Measurements from ENCODE around the gene MYCL.
A peak's percentile ranks its signal among the peaks of the same experiment; 100 is the strongest.
"Not testable (repeated sequence)": the region's sequence is repeated elsewhere in the genome, so short reads cannot be mapped to it uniquely, and the experiment has no call there.

MYCL gene

GRCh38 chr1:39917825-39918224, 16.1 kb upstream of the MYCL start:
- DNase-seq (ENCODE audit: low read depth in 2 of 2), result no peak

- DNase-seq (ENCODE audit: low read depth in 2 of 2), result no peak
These were observed 13.9 kb upstream of the MYCL start for GRCh38 chr1:39915499-39916129.

DNA sequence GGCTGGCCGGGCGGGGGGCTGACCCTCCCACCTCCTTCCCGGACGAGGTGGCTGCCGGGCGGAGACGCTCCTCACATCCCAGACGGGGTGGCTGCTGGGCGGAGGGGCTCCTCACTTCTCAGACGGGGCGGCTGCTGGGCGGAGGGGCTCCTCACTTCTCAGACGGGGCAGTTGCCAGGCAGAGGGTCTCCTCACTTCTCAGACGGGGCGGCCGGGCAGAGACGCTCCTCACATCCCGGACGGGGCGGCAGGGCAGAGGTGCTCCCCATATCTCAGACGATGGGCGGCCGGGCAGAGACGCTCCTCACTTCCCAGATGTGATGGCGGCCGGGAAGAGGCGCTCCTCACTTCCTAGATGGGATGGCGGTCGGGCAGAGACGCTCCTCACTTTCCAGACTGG, 11.4 kb upstream of the MYCL start:
- not testable (repeated sequence) for DNase-seq (ENCODE audit: low read depth in 2 of 2)

- no peak for DNase-seq (ENCODE audit: low read depth in 2 of 2)
These were observed 8.5 kb upstream of the MYCL start for GRCh38 chr1:39910263-39910662.

DNA sequence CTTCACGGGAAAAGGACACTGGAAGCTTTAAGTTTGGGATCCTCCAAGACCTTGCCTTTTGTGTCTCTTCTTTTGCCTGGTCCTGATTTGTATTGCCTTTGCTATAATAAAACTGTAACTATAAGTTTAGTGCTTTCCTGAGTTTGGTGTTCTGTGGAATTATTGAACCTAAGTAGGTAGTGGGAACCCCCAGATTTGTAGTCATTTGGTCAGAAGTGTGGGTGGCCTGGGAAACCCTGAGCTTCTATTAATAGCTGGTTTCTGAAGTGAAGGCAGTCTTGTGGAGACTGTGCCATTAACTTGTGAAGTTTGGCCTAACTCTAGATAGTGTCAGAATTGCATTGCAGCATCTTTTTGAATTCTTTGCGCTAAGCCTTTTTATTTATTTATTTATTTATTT, 6.8 kb upstream of the MYCL start:
- no peak for DNase-seq (ENCODE audit: low read depth in 2 of 2)

DNA sequence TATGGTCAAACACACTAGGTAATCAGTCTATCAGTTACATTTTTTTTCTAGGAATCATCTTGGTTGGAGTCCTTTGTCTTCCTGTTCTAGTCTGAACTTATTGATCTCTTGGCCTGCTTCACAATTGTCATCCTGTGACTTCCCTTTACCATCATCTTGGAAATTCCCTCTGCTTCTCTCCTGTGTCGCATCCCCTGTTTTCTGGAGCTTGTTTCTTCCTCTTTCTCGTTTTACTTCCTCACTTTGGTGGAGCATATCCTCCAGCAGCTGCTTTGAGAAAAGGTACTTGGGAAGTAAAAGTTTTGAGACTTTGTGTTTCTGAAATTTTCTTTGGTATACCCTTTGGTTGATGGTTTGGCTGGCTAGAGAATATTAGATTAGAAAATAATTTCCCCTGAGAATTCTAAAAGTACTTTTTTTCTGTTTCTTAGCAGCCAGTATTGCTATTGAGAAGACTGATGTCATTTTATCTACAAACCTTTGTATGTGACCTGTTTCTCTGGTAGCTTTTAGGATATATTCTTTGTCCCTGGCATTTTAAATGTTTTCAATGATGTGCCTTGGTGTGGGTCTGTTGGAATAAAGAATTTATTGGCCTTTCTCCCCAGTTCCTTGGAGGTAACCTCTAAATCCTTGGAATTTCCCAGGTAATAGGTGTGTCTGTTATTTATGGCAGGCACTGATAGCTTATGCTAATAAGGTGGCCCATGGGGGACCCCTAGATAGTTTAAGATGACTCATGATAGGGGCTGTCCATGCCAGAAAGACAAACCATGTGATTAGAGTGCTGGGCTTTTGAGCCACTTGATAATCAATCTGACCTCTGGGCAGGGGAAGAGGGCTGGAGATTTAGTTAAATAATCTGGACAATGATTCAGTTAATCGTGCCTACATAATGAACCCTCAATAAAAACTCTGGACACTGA, 6.1 kb upstream of the MYCL start:
- DNase-seq (ENCODE audit: low read depth in 2 of 2), result no peak

DNA sequence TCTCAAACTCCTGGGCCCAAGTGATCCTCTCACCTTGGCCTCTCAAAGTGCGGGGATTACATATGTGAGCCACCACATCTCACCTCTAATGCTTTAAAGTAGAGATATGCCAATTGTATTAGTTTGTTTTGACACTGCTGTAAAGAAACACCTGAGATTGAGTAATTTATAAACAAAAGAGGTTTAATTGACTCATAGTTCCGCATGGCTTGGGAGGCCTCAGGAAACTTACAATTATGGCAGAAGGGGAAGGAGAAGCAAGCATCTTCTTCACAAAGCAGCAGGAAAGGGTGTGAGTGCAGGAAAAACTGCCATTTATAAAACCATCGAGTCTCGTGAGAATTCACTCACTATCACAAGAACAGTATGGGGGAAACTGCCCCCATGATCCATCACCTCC, 3.5 kb upstream of the MYCL start:
- DNase-seq (ENCODE audit: low read depth in 2 of 2), result no peak

- DNase-seq (ENCODE audit: low read depth in 2 of 2), result no peak
These were observed 717 bp upstream of the MYCL start for GRCh38 chr1:39902460-39902807.

DNA sequence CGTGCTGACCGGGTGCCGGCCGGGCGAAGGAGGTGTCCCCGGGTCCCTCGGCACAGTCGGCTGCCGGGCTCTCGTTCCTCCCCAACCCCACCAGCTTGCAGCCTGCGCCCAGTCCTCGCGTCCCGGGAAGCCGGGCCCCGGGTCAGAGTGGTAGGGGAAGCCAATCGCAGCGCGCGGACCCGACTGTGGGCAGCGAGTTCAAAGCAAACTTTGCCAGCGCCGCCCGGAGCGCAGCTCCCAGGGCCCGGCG, 328 bp downstream of the MYCL start:
- no peak for DNase-seq (ENCODE audit: low read depth in 2 of 2)

DNA sequence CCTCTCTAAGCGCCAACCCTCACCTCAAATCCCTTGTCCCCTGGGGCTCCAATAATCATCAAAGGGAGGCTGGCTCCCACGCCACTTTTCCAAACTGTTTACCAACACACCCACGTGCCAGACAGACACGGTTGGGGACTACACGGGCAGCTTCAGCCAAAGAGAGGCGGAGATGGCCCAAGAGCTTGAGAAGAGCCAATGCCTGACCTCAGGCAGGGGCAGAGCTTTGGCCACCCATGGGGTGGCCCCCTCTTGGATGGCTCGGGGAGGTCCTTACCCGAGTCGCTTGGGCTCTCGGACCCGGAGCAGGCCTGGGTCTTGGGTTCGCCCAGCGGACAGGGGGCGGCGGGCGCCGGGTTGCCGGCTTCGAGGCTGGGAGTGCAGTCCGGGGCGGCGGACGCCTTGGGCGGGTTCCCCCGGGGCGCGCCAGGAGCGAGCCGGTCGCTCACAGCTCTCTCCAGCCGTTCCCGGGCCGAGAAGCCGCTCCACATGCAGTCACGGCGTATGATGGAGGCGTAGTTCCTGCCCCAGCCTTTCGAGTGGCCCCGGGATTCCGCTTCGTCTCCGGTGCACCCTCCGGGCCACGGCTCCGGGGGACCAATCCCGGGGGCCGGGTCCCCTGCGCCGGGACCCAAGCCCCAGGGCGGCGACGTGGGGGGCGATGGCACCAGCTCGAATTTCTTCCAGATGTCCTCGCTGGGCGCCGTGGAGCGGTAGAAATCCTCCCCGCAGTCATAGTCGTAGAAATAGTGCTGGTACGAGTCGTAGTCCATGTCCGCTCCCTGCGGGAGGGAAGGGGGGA, 854 bp downstream of the MYCL start:
- no peak for DNase-seq (ENCODE audit: low read depth in 2 of 2)

DNA sequence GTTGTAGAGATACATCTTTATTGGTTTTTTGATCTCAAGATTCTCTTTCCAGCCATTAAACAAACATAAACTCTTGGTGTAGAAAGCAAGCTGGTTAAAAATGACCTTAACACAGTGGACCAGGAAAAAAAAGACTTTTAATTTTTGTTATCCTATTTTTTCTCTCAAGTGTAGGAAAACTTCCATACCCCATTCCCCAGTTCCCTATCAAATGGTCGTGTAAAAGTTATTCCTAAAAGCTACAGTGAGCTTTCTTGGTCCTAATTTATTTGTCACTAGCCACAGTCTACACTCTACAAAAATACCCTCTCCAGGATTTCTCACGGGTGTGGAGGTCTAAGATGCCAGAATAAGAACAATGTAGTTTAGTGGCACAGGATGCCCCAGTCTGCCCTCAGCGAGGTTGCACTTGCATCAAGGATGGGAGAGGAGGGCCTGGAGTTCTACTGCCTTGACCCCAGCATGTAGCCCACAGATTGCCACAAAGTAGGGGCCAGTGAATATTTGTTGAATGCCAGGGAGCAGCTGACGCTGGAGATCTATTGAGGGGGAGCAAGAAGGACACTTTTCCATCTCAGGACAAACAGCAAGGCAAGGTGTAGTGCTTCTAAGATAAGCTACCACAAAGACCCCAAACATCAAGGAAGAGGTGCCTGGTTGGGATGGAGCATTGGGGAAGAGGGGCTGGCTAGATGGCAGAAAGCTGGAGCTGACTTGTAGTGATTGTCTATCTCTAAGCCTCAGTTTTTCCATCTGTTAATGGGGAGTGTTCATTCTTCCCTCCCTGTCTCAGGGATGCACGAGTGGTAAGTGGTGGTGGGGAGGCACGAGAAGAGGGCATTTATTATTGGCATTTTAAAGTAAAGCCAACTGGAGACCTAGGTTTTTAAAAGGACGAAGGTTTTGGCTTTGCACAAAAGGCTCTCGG, 1.8 kb downstream of the MYCL start:
- DNase-seq (ENCODE audit: low read depth in 2 of 2), result no peak

DNA sequence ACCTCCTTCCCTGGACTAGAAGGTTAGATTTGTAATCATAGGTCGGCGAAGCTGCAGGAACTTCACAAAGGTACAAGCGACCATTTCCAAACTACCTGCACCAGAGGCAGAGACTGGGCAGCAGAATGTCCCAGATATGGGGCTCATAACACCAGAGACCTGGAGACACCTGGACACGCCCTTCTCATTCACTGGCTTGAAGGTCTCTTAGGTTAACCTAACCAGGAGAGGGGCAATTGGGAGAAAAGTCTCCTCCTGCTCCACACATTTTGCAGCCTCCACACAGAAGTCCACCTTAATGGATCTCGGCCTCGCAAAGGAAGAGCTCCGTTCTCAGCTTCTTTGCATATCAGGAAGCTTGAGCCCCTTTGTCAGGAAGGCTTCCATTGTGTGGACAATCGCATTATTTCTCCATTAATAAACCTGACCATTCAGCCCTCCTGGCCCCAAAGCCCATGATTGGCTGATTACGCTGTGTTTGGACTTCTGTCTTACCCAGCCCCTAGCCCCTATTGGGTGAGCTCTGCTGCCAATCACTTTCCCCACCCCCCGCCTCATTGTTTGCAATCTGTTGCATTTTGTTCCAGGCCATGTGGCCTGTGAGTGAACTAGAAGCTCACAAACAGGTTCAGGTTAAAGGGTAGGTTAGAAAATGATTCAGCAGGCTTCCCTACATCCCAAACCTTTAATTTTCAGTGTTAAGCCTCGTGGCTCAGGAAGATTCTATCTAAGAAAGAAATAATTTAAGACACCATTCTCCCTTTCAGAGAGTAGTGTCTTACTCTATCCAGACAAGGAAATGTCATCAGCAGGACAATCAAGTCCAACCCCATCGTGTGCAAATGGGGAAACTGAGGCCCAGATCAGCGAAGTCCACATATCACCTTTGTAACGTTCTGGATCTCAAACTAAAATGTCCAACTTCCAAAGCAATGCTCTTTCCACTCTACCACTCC, 2.8 kb downstream of the MYCL start:
- peak in 1 of 2 experiments; percentile 29 for DNase-seq (ENCODE audit: low read depth in 2 of 2)

- DNase-seq (ENCODE audit: low read depth in 2 of 2), result no peak
These were observed 3.5 kb downstream of the MYCL start for GRCh38 chr1:39898191-39898590.

DNA sequence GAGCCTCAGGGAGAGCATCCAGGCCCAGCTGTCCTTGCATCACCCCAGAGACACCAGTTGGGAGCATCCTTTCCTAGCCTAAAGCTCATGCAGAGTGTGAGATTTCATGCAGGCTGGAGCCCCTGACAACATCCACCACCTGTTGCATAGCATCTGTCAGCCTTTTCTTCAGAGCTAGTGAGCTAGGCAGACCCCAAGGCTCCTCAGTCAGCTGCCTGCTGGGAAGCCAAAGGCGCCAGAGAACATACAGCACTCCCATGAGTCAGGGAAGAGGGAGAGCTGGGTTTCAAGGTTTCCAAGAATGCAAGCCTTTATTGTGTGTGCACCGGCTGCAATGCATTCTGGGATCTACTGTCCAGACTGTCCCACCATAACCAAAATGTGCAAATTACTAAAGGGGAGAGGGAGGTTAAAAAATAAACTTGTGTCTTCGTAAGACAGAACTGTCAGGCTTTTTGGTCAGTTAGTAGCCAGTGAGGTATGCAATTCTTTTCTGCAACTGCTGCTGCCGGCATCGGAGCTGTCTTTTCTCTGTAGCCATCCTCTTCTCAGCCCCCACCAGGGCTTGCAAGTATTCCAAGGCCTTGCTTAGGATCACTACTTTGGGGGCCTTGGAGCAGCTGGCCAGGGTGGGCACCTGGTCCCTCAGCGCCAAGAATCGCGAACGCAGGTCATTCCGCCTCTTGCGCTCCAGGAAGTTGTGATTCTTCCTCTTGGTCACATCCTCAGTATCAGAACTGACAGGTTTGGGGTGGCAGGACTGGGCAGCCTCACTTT, 4.6 kb downstream of the MYCL start:
- DNase-seq (ENCODE audit: low read depth in 2 of 2), result no peak

DNA sequence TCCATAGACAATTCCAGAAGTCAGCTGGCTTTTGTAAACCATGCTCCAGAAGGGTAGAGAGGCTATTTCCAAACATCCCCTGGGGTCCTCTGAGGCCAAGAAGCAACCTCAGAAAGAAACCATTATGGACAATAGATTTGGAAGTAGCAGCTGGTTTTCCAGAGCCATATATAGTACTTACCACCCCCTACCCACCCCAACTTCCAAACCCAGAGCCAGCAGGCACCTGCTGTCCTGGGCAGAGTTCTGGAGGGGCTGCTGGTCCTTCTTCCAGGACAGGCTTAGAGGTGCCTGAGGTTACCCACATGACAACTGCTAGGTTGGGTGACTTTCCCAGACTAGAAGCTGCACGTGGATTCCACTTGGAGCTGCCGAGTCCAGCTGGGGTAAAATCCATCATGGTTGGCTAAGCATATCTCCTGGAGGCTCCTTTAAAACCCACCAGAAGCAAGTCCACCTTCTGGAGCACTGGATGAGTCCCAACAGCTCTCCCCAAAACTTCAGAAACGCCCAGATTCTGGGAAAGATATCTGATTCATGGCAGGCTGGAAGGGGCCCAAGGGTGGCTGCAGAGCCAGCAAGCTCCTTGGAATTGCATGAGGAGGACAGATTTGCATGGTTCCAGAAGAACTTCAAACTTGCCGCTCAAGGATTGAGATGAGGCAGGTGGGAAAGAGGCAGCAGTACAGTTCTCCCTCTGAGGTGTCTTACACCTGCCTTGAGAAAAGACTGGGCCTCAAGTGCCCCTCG, 5.8 kb downstream of the MYCL start:
- no peak for DNase-seq (ENCODE audit: low read depth in 2 of 2)

DNA sequence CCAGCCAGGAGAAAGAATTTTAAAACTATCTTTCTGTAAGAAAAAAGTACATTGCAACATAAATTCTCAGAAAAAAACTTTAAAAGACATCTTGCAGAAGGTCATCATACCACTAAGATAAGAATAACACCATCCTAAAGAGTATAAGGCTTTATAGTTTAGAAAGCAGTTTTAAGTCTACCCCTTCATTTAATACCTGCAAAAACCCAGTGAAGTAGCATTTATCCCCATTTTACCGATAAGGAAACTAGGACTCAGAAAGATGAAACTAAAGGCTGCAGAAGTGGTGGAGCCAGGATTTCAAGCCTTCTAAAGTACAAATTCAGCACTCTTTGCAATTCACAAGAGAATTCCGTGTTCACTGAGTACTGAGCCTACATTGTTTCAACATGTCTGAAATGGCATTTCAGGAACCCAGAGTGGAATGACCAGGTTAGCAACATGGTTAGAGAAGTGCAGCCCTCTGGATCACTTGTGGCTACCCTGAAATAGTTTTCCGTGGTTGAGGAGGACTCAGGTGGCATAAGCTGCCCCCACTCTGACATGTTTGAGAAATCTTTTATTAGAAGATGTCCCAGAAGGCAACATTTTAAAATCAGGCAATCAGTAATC, 6.7 kb downstream of the MYCL start:
- no peak for DNase-seq (ENCODE audit: low read depth in 2 of 2)

- peak; percentile 64 to 66 for DNase-seq (ENCODE audit: low read depth in 2 of 2)
These were observed 8.8 kb downstream of the MYCL start for GRCh38 chr1:39892601-39893595.
